ENCODE data around the gene REX1BD. TPM values are rescaled to one million over a fixed set of nuclear protein-coding genes. Genes with fewer than 3 reads are reported as not detected.
A peak's percentile ranks its signal among the peaks of the same experiment; 100 is the strongest.

Gene REX1BD
- polyA plus RNA-seq, 4 donors: 19.2 to 47.3 (median 24.8) TPM

DNA sequence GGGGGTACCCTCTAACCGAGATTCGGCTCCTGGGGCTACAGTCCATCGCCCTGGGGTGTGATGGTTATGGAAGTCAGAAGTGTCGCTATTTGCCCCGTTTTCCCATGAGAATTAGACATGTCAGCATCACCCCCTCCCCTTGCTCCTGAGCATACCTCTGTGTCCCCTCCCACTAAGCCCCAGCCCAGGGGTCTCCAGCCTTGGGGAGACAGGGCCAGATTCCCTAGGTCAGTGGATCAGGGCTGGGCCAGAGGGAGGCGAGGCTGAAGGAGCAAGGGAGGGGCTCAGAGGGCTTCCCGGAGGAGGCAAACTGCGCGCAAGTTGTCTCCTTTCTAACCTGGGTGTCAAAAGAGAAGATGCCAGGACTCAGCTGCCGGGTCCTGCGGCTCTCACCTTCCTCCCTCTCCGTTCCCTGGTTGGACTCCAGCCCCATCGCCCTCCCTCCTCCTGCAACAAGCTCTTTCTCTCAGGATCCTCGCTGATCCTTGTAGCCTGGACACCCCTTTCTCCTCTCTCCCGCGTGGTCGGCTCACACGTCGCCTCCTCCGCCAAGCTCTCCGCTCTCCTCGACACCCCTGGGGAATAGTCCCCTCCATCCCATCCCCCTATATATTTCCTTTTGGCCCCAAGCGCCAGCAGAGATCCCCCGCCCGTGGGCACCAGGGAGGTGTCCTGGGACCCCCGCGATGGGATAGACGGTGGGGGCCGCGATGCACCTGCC, 23.6 kb downstream of the REX1BD start:
- no peak for DNase-seq (ENCODE audit: low read depth in 4 of 4, low spot score in 3 of 4)

DNA sequence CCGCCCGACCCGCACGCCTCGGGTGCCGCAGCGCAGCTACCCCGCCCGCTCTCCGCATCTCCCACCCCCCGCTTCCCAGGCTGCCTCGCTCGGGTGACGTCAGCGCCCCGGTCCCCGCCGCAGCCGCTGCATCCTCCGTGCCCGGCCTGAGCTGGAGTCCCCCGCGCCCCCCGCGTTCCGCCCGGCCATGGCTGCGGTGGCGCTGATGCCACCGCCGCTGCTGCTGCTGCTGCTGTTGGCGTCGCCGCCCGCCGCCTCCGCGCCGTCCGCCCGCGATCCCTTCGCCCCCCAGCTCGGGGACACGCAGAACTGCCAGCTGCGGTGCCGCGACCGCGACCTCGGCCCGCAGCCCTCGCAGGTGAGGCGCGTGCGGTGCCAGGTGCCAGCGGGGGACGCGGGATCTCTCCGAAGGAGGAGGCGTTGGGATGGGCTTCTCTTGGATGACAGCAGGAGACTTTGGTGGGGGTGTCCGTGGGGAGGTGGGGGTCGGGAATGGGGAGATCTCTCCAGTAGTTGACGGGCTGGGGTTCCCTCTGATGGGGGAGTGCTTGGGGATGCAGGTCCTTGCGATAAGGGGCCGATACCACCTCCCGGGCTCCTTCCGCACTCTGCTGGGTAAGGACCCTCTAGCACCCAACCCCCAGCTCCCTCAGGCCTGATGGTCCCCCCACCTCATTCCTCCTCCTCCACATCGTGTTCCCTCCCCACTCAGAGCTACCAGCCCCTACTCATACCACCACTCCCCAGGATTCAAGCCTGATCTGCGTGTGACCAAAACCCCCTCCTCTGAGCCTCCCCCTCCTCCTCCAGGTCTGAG, 24.4 kb downstream of the REX1BD start, which contains the start of gene TMEM59L:
Gene TMEM59L (plus strand): TSS at position 99 of the 817 bp plus-strand sequence. CDS start 89 bp downstream, at position 188.
- DNase-seq (ENCODE audit: low read depth in 4 of 4, low spot score in 3 of 4): no peak

DNA sequence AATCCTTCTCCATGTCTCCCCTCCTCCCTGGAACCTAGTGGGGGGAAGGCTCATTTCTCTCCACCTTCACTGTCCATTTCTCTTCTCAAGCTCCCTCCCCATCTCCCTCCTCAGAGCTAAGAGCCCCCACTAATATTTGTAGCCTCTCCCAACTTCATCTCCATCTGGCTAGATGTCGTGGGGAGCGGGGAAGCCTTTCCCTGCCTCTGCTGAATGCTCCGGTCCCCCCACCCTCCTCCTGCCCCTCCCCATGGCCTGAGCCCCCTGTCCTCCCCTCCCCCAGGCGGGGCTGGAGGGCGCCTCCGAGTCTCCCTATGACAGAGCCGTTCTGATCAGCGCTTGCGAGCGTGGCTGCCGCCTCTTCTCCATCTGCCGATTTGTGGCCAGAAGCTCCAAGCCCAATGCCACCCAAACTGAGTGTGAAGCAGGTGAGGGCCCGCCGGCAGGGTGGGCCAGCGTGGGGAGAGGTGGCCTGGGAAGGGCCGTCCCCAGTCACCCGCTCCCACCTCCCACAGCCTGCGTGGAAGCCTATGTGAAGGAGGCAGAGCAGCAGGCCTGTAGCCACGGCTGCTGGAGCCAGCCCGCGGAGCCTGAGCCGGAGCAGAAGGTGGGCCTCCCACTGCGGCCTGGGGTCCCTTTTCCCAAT, 25.1 kb downstream of the REX1BD start:
- DNase-seq (ENCODE audit: low read depth in 4 of 4, low spot score in 3 of 4): no peak

DNA sequence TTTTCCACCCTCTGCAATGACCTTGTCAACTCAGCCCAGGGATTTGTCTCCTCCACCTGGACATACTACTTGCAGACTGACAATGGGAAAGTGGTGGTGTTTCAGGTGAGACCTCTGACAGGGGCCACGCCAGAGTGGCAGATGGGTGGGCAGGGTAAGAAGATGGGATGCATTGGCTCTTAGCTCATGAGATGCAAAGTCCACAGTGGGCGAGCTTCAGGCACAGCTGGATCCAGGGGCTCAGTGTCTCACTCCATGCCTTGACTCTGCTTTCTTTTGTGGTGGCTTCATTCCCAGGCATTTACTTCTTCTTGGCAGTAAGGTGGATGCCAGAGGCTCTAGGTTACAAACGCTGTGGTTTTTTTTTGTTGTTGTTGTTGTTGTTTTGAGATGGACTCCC, 27.4 kb downstream of the REX1BD start:
- no peak for DNase-seq (ENCODE audit: low read depth in 4 of 4, low spot score in 3 of 4)

DNA sequence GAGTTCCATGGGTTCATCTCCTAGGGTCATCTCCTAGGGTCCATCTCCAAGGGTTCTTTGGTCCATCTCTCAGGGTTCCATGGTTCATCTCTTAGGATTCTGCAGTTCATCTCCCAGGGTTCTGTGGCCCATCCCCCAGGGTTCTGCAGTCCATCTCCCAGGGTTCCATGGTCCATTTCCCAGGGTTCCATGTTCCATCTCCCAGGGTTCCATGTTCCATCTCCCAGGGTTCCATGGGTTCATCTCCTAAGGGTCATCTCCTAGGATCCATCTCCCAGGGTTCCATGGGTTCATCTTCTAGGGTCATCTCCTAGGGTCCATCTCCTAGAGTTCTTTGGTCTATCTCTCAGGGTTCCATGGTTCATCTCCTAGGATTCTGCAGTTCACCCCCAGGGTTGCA, 29.0 kb downstream of the REX1BD start:
- no peak for DNase-seq (ENCODE audit: low read depth in 4 of 4, low spot score in 3 of 4)

DNA sequence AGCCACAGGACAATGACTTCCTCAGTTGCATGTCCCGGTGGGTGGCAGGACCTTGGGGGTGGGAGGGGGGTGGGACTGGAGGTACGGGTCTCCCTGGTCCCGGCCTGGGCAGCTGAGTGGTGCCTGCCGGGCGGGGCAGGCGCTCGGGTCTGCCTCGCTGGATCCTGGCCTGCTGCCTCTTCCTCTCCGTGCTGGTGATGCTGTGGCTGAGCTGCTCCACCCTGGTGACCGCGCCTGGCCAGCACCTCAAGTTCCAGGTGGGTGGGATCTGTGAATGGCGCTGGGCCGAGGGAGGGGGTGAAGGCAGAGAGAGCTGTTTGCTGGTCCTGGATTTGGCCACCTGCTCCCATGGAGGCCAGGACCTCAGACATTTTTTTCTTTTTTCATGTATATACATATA, 29.6 kb downstream of the REX1BD start:
- no peak for DNase-seq (ENCODE audit: low read depth in 4 of 4, low spot score in 3 of 4)

DNA sequence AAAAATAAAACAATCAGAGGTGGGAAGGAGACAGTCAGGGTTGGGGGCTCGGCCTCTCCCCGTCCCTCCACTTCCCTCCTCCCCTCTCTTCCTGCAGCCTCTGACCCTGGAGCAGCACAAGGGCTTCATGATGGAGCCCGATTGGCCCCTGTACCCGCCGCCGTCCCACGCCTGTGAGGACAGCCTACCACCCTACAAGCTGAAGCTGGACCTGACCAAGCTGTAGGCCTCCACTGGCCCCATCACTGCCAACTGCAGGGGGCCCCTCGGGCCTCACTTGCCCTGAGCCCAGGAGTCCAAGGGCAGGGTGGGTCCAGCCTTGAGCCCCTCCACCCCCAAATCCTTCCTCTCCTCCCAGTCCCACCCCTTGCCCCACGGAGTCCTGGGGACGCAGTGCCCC, 31.7 kb downstream of the REX1BD start:
- DNase-seq (ENCODE audit: low read depth in 4 of 4, low spot score in 3 of 4): no peak

DNA sequence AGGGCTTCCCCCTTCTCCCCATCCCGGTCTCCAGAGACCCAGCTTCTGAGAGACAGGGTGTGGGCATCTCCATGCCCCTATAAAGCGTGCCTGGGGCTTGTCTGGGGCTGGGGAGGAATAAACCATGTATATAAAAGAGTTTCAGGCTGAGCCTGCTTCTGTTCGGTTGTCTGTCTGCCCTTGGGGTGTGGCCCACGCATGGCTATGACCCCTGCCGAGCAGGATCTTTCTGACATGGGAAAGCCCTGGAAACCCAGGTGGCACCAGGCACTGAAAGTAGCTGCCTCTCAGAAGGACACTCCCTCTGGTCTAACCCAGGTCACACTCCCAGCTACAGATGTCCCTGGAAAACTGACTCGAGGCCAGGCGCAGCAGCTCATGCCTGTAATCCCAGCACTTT, 32.3 kb downstream of the REX1BD start:
- no peak for DNase-seq (ENCODE audit: low read depth in 4 of 4, low spot score in 3 of 4)

DNA sequence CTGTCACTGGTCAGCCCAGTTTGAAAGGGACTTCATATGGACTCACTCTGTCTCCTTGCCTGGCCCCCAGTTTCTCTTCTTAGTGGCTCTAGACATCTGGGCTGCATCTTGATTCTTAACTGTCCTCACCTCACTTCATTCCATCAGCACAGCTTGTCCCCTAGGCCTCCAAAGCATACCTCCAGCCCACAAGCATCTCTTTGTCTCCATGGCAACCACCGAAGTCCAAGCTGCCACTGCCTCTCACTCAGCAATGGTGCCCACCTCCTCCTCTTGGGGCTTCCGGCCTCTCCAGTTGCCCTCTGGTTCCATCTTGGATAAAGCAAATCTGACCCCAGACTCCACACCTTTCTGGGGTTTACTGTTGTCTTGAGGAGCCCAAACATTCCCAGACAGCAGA, 38.3 kb downstream of the REX1BD start:
- no peak for DNase-seq (ENCODE audit: low read depth in 4 of 4, low spot score in 3 of 4)

DNA sequence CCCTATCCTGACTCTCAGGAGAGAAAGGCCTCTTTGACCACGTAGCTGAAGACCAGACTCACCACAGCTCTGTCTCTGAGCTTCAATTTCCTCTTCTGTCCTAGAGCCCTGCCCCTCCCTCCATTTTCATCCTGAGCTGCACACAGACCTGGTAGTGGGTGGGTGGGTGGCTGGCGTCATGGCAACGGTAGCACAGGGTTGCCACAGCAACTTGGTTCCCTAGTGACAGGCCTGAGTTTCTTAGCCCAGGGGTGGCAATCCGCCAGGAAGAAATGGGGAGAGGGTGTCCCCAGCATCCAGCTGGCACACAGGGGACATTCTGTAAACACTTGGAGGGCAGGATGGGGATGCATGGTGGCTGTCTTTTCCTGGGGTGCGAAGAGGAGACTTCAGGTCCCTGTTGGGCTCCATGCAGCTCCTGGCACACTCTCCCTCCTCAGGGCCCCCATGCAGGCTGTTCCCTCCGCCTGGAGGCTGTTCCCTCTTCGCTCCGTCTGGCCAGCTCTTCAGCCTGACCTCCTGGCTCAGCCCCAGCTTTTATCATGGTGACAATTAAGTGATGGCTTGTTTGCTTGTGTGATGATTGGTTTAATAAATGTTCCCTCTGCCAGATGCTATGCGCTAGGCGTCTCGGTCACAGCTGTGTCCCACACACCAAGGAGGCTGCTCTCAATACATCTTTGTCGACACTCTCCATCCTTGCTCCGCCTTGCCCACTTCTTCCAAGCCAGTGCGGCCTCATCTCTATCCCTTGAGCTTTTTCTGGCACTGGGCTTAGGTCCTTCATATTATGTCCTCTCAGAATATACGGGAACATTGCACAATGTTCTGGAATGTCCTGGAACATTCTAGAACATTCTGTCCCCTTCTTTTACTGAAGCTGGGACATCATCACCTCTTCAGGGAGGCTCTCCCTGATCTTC, 40.8 kb downstream of the REX1BD start:
- DNase-seq (ENCODE audit: low read depth in 4 of 4, low spot score in 3 of 4): no peak

DNA sequence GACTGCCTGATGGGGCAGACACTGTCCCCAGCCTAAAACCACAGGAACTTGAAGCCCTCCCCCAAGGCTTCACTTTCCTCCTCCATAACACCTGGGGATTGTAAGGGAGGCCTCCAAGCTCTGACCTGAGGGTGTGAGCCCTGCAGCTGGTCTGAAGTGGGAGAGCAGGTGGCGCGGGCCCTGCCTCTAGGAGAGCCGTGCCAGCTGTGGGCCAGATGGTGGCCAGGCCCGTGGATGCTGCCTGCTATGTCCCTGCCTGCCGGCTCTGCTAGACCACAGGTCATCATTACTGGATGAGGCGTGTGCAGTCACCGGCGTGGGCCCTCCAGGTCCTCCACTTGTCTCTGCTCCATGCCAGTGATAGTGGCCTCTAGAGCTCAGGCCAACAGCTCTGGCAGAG, 44.7 kb downstream of the REX1BD start:
- no peak for DNase-seq (ENCODE audit: low read depth in 4 of 4, low spot score in 3 of 4)

DNA sequence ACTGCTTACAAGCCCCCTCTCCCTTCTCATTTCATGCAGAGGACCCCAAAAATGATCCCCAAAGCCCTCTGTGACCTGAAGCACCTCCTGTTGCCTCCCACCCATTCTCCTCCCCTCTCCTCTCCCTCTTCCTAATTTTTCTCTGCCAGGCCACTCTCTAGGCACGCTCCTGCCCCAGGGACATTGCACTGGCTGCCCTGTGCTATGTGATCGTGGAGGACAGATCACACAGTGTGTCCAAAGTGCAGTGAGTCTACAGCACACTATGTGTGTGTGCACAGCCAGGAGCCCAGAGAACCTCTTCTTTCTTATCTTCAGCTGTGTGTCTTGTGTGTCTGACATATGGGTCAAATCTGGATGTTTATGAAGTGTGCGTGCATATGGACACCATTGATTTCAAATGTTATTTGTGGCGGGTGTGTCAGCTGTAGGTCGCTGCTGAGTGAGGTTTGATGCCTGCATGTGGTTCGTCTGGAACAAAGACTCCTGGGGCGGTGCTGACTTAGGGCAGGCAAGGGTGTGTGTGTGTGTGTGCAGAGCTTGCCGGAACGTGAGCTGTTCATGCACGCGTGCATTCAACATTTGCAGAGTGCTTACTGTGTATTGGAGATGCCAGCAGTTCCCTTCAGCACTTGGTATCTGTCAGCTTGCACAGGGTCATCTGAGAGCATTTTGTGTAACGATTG, 46.2 kb downstream of the REX1BD start:
- no peak for DNase-seq (ENCODE audit: low read depth in 4 of 4, low spot score in 3 of 4)

DNA sequence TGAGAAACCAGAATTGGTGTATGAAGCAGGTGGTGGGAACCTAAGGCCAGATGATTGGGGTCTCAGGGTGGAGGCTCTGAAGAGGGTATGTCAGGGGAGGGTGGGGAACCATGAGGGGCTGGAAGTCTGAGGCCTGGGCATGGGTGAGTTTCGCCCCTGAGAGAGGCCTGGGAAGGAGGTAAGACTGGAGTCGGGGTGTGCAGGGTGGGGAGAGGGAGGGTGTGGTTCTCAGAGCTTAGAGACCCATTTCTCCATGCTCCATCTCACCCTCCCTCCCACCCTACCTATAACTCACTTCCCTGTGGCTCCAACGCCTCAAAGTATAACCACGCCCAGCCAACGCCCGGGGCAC, 47.2 kb downstream of the REX1BD start:
- DNase-seq (ENCODE audit: low read depth in 4 of 4, low spot score in 3 of 4): no peak

DNA sequence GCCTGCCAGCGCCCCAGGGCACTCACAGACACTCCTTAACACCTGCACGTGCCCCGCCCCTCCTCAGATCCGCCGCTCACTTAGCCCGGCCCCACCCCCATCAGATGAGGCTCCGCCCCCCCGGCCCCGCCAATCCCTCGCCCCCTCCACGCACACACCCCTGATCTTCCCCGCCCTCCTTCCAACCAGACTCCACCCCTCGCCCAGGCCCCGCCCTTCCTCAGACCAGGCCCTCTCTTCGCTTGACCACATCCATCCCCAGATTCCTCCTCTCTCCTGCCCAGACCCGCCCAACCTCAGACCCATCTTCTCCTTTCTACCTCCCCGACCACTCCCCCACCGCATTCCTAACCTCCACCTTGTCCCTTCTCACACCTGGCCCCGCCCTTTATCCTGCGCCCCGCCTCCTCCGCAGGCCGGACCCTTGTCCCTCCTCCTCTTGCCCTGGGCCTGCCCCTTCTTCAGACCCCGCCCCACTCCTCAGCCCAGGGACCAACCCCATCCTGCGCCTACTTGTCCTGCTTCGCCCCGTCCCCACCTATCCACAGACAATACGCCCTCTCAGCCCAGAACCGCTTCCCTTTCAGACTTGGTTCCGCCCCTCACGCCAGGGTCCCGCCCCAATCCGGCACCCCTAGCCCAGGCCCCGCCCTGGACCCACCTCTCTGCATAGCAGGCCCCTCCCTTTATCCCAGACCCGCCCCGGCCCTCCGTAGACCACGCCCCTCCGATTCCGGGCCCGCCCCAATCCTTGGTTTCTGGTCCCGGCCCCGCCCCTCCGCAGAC, 47.8 kb downstream of the REX1BD start:
- peak; percentile 85 to 88 (median 85) for DNase-seq (ENCODE audit: low read depth in 4 of 4, low spot score in 3 of 4)

DNA sequence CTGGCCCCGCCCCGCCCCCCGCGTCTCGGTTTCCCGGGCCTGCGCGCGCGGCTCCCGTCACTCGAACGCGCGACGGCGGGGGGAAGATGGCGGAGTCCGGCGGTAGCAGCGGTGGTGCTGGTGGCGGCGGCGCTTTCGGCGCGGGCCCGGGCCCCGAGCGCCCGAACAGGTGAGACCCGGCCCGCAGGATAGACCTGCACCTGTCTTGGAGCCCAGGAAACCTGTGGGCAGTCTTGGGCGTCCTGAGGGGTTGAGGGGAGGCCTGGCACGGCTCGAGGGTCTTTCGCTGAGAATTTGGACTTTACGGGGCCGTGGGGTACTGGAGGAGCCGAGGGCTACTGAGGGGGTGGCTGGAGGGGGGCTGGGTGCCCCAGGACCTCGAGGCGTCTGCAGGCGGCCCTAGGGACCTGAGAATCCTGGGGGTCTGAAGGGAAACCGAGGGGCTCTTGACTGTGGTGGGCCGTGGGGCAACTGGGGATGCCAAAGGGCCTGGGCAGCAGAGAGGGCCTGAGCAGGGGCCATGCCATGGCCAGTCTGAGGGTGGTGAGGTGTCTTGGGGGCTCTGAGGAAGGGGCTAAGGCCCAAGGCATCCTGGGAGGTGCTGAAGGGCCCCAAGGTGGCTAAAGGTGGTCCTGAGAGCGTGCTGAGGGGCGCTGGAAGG, 48.5 kb downstream of the REX1BD start, which contains the start of gene KLHL26:
Gene KLHL26 (plus strand): TSS at position 60 of the 661 bp plus-strand sequence. CDS start 27 bp downstream, at position 87.
- no peak for DNase-seq (ENCODE audit: low read depth in 4 of 4, low spot score in 3 of 4)

DNA sequence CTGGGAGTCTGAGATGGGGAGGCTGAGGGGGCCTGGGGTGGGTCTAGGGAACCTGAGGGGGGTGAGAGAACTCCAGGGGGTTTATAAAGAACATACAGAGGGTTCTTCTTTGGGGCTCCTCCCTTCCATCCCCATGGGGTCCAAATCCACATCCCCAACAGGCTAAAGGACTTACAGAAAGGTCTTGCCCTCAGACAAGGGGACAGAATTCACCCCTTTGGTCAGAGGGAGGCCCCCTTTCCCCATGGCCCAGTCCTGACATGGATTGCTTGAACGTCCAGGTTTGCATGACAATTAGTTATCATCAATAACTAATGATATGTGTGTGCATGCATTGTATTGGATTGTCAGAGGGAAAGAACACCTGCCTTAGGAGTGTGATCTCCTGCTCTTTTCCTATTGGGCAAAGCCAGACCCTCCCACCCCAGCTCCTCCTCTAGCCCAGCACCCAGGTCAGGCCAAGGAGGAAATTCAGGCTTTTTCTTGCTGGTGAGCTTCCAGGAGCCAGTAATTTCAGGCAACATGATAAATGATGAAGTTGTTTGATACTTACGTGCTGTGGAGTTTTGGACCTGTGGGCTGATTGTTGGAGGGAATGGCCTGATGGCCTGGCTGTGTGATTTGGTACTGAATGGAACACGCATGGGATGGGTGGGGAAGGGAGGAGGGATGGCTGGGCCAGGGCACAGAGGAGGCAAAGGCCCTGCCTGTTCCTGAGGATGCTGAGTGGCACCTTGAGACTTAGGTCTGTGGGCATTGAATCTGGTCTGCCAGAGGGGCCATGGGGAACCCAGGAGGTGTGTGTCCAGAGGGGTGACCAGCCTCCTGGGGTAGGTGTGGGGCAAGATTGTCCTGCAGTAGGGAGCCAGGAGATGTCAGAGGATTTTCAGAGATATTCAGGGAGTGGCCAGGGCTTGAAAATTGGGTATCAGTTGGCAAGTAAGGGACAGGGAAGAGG, 49.4 kb downstream of the REX1BD start:
- DNase-seq (ENCODE audit: low read depth in 4 of 4, low spot score in 3 of 4): no peak

DNA sequence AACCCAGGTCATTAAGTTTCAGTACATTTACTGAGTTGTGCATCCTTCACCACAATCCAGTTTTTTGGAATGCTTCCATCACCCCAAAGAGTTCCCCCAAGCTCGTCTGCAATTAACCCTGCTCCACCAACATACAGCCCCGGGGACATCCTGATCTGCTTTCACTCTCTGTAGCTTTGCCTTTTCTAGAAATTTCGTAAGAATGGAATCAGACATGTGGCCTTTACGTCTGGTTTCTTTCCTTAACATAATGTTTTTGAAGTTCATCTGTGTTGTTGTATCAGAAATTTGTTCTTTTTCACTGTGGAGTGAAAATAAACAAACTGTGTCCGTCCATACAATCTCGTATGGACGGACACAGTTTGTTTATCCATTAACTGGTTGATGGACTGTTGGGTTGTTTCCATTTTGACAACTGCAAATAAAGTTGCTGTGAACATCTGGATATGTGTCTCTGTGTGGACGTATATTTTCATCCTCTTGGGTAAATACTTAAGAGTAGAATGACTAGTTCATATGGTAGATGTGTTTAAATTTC, 51.2 kb downstream of the REX1BD start:
- no peak for DNase-seq (ENCODE audit: low read depth in 4 of 4, low spot score in 3 of 4)

Data from right renal pelvis (tissue), 4 donors.